C4-2B (cell line): Measurements from ENCODE around the gene PLSCR1.

Experiments used
- H3K27ac ChIP-seq: fragments of 450-650 bp; 2 replicates; pipeline ENCODE4 v1.5.1; 2017
- CTCF ChIP-seq: fragments of 450-650 bp; conservative IDR thresholded peaks from 2 replicates; pipeline ENCODE4 v1.5.1; 2017; ENCODE audit warnings: mild to moderate bottlenecking
- ZFX ChIP-seq: fragments of 450-650 bp; IDR thresholded peaks from 2 replicates; pipeline ENCODE4 v1.6.1; 2017

Gene PLSCR1

GRCh38 chr3:146465693-146466465, 78.5 kb downstream of the PLSCR1 start:
- TF ChIP-seq CTCF (no peak), ZFX (no peak)
- no peak overlapping the region for H3K27ac ChIP-seq
